ENCODE measurements around the gene PASK. TPM values are rescaled to one million over a fixed set of nuclear protein-coding genes. Genes with fewer than 3 reads are reported as not detected.

Gene PASK
- total and polyA plus RNA-seq, 2 experiments from 2014 or later, result 7.0 to 11.9 TPM

- H3K9me3 ChIP-seq (ENCODE audit: low read depth), result no peaks in the 10 kb centered on the region
- DNase-seq (ENCODE audit: low read depth in 1 of 2, low spot score in 1 of 2), result no peak
- no peaks in the 10 kb centered on the region for H3K36me3 ChIP-seq
- TF ChIP-seq CTCF (IDR thresholded peaks at IDR 0.05; ENCODE audit: low read depth, low read length), result no peak
- H3K4me1 ChIP-seq (ENCODE audit: low read depth), result no peaks in the 10 kb centered on the region
- no peak overlapping the region for H3K27ac ChIP-seq
- no peak overlapping the region for H3K4me3 ChIP-seq
- H3K27me3 ChIP-seq, result no peaks in the 10 kb centered on the region
Observed at GRCh38 chr2:241136191-241136590, 13.1 kb downstream of the PASK start.

GRCh38 chr2:241135737-241136136 is 13.5 kb downstream of the PASK start:
- Histone ChIP-seq H3K36me3 (no peaks in the 10 kb centered on the region), H3K27ac (no peak overlapping the region), H3K4me1 (ENCODE audit: low read depth) (no peaks in the 10 kb centered on the region), H3K9me3 (ENCODE audit: low read depth) (no peaks in the 10 kb centered on the region), H3K27me3 (no peaks in the 10 kb centered on the region), H3K4me3 (no peak overlapping the region)
- TF ChIP-seq CTCF (IDR thresholded peaks at IDR 0.05; ENCODE audit: low read depth, low read length), result no peak
- DNase-seq (ENCODE audit: low read depth in 1 of 2, low spot score in 1 of 2), result no peak

GRCh38 chr2:241134711-241135110 is 14.6 kb downstream of the PASK start:
- no peak for TF ChIP-seq CTCF (IDR thresholded peaks at IDR 0.05; ENCODE audit: low read depth, low read length)
- DNase-seq (ENCODE audit: low read depth in 1 of 2, low spot score in 1 of 2), result no peak
- H3K36me3 ChIP-seq, result no peaks in the 10 kb centered on the region
- H3K27ac ChIP-seq, result no peak overlapping the region
- no peaks in the 10 kb centered on the region for H3K27me3 ChIP-seq
- no peak overlapping the region for H3K4me3 ChIP-seq
- H3K9me3 ChIP-seq (ENCODE audit: low read depth), result no peaks in the 10 kb centered on the region
- no peaks in the 10 kb centered on the region for H3K4me1 ChIP-seq (ENCODE audit: low read depth)

GRCh38 chr2:241133436-241133820 is 15.8 kb downstream of the PASK start:
- DNase-seq (ENCODE audit: low read depth in 1 of 2, low spot score in 1 of 2), result no peak
- Histone ChIP-seq H3K4me3 (no peak overlapping the region), H3K9me3 (ENCODE audit: low read depth) (no peaks in the 10 kb centered on the region), H3K4me1 (ENCODE audit: low read depth) (no peaks in the 10 kb centered on the region), H3K27ac (no peak overlapping the region), H3K36me3 (no peaks in the 10 kb centered on the region), H3K27me3 (no peaks in the 10 kb centered on the region)
- TF ChIP-seq CTCF (IDR thresholded peaks at IDR 0.05; ENCODE audit: low read depth, low read length), result no peak

GRCh38 chr2:241132538-241133435 is 16.5 kb downstream of the PASK start:
- Histone ChIP-seq H3K4me1 (ENCODE audit: low read depth) (no peaks in the 10 kb centered on the region), H3K9me3 (ENCODE audit: low read depth) (no peaks in the 10 kb centered on the region), H3K27ac (no peak overlapping the region), H3K4me3 (no peak overlapping the region), H3K27me3 (no peaks in the 10 kb centered on the region), H3K36me3 (no peaks in the 10 kb centered on the region)
- no peak for TF ChIP-seq CTCF (IDR thresholded peaks at IDR 0.05; ENCODE audit: low read depth, low read length)
- no peak for DNase-seq (ENCODE audit: low read depth in 1 of 2, low spot score in 1 of 2)

Measured in cardiac muscle cell (in vitro differentiated cells and primary cell).